Measurements from ENCODE around the gene CLP1.

GRCh38 chr11:57709802-57710367, 52.3 kb downstream of the CLP1 start:
- no peak for TF ChIP-seq RAD21 (IDR thresholded peaks at IDR 0.05)
- no peak for TF ChIP-seq CTCF (IDR thresholded peaks at IDR 0.05; ENCODE audit: low read depth, low read length, missing input control)
- no peak for TF ChIP-seq MAX (IDR thresholded peaks at IDR 0.05)
- no peak for TF ChIP-seq GABPA (IDR thresholded peaks at IDR 0.05 in 1 of 2, conservative IDR thresholded peaks at IDR 0.05 in 1 of 2)
- TF ChIP-seq TAF1 (conservative IDR thresholded peaks at IDR 0.05), result no peak
- TF ChIP-seq JUND (IDR thresholded peaks at IDR 0.05), result no peak

All from liver (tissue), 3 donors.